GM13976 (cell line): ENCODE results near the gene MECR.

Experiments used
- DNase-seq: peaks from one replicate; pipeline ENCODE4 v3.0.0; 2012; ENCODE audit warnings: low spot score
- in situ Hi-C: fragments of 300-500 bp; cut with MboI; formaldehyde crosslinking; loops from one replicate; pipeline ENCODE4 v1.12.0; 2022; ENCODE audit warnings: low sequenced_read_pairs, mixed read lengths, inconsistent platforms; ENCODE audit not compliant: unreplicated experiment
- TF ChIP-seq, protein P1 (sequence below): IDR thresholded peaks from 2 replicates; pipeline ENCODE4 v1.5.1; 2012; ENCODE audit warnings: borderline replicate concordance, mild to moderate bottlenecking; ENCODE audit not compliant: insufficient read depth; ENCODE audit errors: extremely low read depth, missing control alignments, control extremely low read depth

Gene MECR

DNA sequence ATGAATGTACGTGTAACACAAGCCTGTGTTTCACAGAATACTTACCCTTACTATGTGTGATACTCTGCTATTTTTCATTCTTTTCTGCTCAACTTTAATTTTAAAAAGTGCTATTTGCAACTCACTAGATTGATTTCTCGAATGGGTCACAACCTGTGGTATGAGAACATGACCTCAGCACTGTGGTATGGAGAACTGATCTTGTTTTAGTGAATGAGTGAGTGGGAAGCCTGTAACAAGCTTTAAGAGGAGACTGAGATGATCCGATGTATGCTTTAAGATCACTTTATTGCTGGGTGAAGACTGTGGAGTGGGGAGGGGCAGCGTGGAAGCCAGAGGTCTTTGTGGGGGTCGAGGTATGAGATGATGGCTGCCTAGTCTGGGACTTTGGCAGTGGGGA lies 21.6 kb downstream of the MECR start:
- in situ Hi-C loops: no loop called here
- TF ChIP-seq, protein P1, sequence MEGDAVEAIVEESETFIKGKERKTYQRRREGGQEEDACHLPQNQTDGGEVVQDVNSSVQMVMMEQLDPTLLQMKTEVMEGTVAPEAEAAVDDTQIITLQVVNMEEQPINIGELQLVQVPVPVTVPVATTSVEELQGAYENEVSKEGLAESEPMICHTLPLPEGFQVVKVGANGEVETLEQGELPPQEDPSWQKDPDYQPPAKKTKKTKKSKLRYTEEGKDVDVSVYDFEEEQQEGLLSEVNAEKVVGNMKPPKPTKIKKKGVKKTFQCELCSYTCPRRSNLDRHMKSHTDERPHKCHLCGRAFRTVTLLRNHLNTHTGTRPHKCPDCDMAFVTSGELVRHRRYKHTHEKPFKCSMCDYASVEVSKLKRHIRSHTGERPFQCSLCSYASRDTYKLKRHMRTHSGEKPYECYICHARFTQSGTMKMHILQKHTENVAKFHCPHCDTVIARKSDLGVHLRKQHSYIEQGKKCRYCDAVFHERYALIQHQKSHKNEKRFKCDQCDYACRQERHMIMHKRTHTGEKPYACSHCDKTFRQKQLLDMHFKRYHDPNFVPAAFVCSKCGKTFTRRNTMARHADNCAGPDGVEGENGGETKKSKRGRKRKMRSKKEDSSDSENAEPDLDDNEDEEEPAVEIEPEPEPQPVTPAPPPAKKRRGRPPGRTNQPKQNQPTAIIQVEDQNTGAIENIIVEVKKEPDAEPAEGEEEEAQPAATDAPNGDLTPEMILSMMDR: no peak

DNA sequence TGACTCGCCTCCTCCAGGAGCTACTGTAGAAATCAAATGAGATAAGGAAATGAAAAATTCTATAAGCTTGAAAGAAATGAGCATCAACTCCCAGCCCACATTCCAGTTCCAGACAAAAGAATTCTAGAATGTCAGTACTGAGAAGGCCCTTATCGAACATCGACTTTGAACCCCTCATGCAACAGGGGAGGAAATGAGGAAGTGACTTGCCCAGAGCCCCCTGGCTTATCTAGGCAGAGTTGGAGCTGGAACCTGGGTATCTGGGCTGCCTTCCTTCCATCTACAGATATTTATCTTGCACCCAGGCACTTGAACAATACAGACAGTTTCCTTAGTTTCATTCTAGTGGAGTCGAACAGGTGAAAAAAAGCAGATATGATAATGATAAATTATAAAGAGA lies 22.3 kb downstream of the MECR start:
- TF ChIP-seq, protein P1: no peak
- no peak for DNase-seq
- in situ Hi-C loops: no loop called here

More for the DNA sequence above, 21.6 kb downstream of the MECR start:
- DNase-seq: no peak

DNA sequence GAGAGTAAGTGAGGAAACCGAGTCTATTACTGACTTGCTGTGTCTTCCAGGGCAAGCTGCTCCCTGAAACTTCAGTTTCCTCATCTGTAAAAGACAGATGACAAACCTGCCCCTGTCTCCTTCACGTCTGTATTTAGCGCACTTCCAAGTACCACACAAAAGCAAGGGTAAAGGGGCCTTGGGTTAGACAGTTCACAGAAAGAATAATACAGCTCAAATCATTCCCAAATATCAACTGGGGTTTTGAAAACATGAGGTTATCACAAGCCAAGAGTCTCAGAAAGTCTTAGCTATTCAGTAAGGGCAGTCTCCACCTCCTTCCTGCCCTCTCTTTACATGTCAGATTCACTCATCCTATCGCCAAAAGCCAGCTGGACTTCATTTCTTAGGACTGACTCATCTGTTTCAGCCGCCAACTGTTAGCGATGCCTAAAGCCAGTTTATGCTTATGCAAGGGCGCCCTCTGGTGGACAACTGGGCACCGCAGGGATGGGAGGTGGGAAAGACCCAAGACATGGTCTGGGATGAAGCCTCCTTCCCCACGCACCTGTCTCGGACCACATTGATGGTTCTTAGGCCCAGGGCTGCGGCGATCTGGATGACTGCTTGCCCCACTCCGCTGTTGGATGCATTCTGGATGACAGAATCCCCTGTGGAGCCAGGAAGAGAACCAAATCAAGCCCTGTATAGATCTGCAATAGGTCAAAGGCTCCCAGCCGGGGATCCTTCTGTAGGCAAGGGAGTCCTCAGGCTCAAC lies 28.0 kb downstream of the MECR start:
- DNase-seq: peak; percentile 87
- TF ChIP-seq, protein P1: peak; percentile 97
- in situ Hi-C loops: no loop called here

DNA sequence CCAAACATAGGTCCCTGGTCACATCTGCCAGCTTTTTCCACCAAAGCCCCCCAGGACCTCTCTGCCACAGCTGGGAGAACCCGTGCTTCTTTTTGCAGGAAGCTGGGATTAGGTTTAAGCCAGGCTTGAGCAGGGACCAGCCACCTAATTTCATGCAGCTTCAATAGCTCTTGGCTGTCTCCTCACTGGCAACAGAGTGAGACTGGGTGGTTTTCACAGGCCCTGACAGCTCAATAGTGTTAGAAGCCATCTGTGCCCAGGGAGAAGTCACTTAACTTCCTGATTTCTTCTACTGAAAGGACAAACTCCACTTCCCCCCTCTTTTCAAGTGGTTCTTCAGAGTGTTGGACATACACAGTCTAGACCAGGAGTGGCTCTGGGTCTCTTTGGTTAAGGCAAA lies 28.7 kb downstream of the MECR start:
- TF ChIP-seq, protein P1: no peak
- in situ Hi-C loops: no loop called here
- no peak for DNase-seq

DNA sequence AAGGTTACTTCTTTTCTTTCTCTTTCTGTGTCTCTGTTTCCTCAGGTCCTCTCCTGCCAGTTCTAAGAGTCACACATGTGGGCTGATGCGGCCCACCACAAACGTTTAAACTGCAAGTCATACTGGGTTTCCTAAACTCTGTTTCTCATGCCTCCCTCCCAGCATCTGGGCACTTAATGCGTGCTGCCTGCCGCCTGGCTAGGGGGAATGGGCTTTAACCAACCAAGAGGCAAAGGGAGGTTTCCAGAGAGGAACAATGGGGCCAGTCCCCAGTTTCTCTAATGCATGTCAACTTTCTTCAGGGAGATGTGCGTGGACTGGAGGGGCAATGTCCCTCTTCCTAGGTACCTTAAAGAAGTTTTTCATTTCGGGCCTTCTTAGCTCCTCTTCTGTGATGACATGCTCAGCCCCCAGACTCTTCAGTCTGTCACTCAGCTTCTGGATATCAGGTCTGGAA lies 29.1 kb downstream of the MECR start:
- no peak for DNase-seq
- in situ Hi-C loops: no loop called here
- TF ChIP-seq, protein P1: no peak

DNA sequence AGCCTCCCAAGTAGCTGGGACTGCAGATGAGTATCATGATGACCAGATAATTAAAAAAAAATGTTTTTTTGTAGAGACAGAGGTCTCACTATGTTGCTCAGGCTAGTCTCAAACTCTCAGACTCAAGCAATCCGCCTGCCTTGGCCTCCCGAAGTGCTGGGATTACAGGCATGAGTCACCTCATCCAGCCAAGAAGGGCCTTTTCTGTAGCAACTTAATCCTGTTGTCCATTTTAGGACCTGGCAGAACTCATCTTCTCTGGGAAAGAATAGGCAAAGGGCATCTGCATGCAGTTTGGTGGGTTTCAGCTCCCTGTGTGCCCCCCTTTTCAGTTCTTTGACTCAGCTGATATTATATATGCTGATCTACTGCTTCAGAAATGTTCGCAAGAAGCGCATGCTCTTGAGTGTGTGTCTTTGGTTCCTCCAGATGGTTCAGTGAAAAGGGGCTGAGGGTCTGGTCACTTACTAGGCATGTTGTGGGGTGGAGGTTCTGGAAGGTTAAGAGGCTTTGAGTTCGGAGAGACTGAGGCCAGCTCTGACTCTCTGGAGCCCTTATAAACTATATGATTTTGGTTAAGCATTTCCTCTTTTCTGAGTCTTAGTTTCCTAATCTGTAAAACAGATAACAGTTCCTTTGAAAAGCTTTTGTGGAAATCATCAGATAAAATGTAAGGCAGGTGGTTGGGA lies 29.7 kb downstream of the MECR start:
- TF ChIP-seq, protein P1: no peak
- in situ Hi-C loops: no loop called here
- DNase-seq: no peak
